Dendritic cell treated with granulocyte-macrophage colony-stimulating factor and Interleukin-4, amounts not matched to agents 40 ng/mL and 50 ng/mL, for 4 days (primary cell): ENCODE results near the gene FAM219A.
"Not testable (repeated sequence)": the region's sequence is repeated elsewhere in the genome, so short reads cannot be mapped to it uniquely, and the experiment has no call there.

Source experiments
- H3K27ac Mint-ChIP-seq: one replicate; pipeline ENCODE4 v1.8.0; 2022; ENCODE audit warnings: mild to moderate bottlenecking, mixed read lengths
- H3K27me3 Mint-ChIP-seq: one replicate; pipeline ENCODE4 v1.8.0; 2022; ENCODE audit warnings: mild to moderate bottlenecking, mixed read lengths
- H3K36me3 Mint-ChIP-seq: one replicate; pipeline ENCODE4 v1.8.0; 2022; ENCODE audit warnings: low read depth, mixed read lengths
- H3K4me1 Mint-ChIP-seq: one replicate; pipeline ENCODE4 v1.8.0; 2022; ENCODE audit warnings: low read depth, mixed read lengths
- H3K4me3 Mint-ChIP-seq: one replicate; pipeline ENCODE4 v1.8.0; 2022; ENCODE audit warnings: mild to moderate bottlenecking, moderate library complexity, mixed read lengths
- H3K9me3 Mint-ChIP-seq: one replicate; pipeline ENCODE4 v1.8.0; 2022; ENCODE audit warnings: mixed read lengths
- intact Hi-C: fragments of 100-400 bp; cut with micrococcal nuclease; formaldehyde crosslinking; loops from one replicate; pipeline ENCODE4 v1.15.0; 2022

The FAM219A gene

GRCh38 chr9:34446951-34447350 lies 11.4 kb downstream of the FAM219A start:
- H3K9me3 Mint-ChIP-seq: no peaks in the 10 kb centered on the region
- H3K36me3 Mint-ChIP-seq: peaks cover 5% of the 10 kb centered on the region
- peaks cover 26% of the 10 kb centered on the region for H3K4me1 Mint-ChIP-seq
- intact Hi-C loops: no loop called here
- no peak overlapping the region for H3K4me3 Mint-ChIP-seq
- H3K27ac Mint-ChIP-seq: no peak overlapping the region
- H3K27me3 Mint-ChIP-seq: no peaks in the 10 kb centered on the region

DNA sequence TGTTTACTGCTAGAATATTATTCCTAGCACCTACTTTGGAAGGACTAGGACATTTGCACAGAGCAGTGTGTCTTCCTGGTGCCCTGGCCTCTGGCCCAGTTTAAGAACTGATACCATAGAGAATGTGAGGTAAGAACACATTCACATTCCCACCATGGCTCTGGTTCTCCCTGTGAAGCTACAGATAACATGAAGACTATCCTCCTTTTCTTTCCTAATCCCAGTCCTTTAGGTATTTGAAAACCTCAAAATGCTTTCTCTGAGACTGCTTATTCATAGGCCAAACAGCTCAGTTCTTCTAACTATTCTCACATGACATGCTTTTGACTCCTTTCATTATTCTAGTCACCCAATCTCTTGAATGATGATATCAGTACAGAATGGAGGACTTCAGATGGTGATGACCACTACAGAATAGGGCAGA lies 11.9 kb downstream of the FAM219A start:
- H3K27ac Mint-ChIP-seq: no peak overlapping the region
- H3K4me1 Mint-ChIP-seq: peaks cover 25% of the 10 kb centered on the region
- intact Hi-C loops: no loop called here
- peaks cover 6% of the 10 kb centered on the region for H3K36me3 Mint-ChIP-seq
- no peaks in the 10 kb centered on the region for H3K27me3 Mint-ChIP-seq
- H3K4me3 Mint-ChIP-seq: no peak overlapping the region
- H3K9me3 Mint-ChIP-seq: no peaks in the 10 kb centered on the region

DNA sequence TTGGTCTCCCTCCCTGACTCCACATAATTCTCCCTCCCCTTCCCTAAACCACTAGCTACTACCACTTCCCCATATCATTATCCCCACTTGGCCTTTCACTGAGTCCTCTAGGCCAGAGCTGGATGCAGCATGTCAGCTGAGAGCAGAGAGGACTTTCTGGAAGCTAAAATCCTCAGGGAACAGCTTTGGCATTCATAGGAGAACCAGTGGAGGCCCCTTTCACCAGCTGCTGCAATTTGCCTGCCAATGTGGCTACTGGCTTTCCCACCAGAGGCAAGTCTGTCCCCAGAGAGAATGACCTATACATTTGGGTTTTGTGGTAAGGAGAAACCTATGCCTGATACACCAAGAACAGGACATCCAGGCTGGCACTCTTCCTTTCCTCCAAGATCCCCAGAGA lies 14.4 kb downstream of the FAM219A start:
- Mint-ChIP-seq H3K36me3 (peaks cover 11% of the 10 kb centered on the region), H3K27me3 (no peaks in the 10 kb centered on the region), H3K4me1 (peaks cover 30% of the 10 kb centered on the region), H3K4me3 (no peak overlapping the region), H3K27ac (peak overlapping the region; percentile 63), H3K9me3 (no peaks in the 10 kb centered on the region)
- intact Hi-C loops: no loop called here

DNA sequence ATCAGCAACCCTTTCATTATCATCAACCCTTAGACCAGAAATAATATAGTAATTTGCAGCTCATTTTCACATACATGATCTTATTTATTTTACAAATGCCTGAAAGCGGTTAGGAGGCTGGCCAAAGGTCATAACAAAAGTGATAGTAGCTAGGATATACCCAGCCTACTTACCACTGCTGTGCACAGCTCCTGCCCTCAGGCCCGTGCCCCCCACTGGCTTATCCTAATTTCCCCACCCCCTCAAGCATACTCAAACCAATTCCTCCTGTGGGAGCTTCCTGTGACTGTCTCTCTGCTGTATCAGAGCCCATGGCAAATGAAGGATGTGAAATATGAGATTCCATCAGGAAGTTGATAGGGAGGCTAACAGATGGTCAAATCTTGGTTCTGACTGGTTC lies 14.8 kb downstream of the FAM219A start:
- H3K36me3 Mint-ChIP-seq: peaks cover 16% of the 10 kb centered on the region
- H3K27ac Mint-ChIP-seq: peak overlapping the region; percentile 63
- H3K4me1 Mint-ChIP-seq: peaks cover 30% of the 10 kb centered on the region
- no peaks in the 10 kb centered on the region for H3K9me3 Mint-ChIP-seq
- intact Hi-C loops: no loop called here
- H3K27me3 Mint-ChIP-seq: no peaks in the 10 kb centered on the region
- no peak overlapping the region for H3K4me3 Mint-ChIP-seq

DNA sequence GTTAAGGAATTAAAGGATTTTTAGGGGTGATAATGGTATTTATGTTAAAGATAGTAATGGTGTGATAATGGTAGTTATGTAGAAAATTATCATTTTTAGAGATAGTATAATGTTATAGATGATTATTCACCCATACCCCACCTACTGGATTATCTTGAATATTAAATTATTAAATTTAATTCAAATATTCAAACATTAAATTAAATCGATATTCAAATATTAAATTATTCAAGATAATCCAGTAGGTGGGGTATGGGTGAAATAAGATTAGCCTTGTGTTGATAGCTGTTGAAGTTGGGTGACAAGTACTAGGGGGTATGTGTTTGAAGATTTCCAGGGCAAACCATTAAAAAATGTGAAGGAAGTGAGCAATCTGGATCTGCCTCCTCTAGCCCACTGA lies 15.6 kb downstream of the FAM219A start:
- intact Hi-C loops: no loop called here
- H3K27me3 Mint-ChIP-seq: no peaks in the 10 kb centered on the region
- H3K9me3 Mint-ChIP-seq: no peaks in the 10 kb centered on the region
- peaks cover 23% of the 10 kb centered on the region for H3K36me3 Mint-ChIP-seq
- no peak overlapping the region for H3K4me3 Mint-ChIP-seq
- H3K27ac Mint-ChIP-seq: no peak overlapping the region
- H3K4me1 Mint-ChIP-seq: peaks cover 30% of the 10 kb centered on the region

- Mint-ChIP-seq H3K36me3 (peaks cover 28% of the 10 kb centered on the region), H3K9me3 (no peaks in the 10 kb centered on the region), H3K4me1 (peaks cover 26% of the 10 kb centered on the region), H3K27me3 (no peaks in the 10 kb centered on the region), H3K27ac (no peak overlapping the region), H3K4me3 (no peak overlapping the region)
- intact Hi-C loops: no loop called here
Measured at GRCh38 chr9:34440017-34440416, 18.4 kb downstream of the FAM219A start.

GRCh38 chr9:34438465-34438864 lies 19.9 kb downstream of the FAM219A start:
- intact Hi-C loops: loop anchor here (5.0 kb wide), 1 partner anchor 154 kb away; no protein-coding TSS in a partner anchor
- not testable (repeated sequence) for H3K27me3 Mint-ChIP-seq, H3K4me3 Mint-ChIP-seq, H3K27ac Mint-ChIP-seq, H3K9me3 Mint-ChIP-seq
- H3K36me3 Mint-ChIP-seq: peaks cover 28% of the 10 kb centered on the region
- peaks cover 18% of the 10 kb centered on the region for H3K4me1 Mint-ChIP-seq

- H3K4me3 Mint-ChIP-seq, H3K27me3 Mint-ChIP-seq, H3K9me3 Mint-ChIP-seq, H3K27ac Mint-ChIP-seq: not testable (repeated sequence)
- peaks cover 14% of the 10 kb centered on the region for H3K4me1 Mint-ChIP-seq
- H3K36me3 Mint-ChIP-seq: peaks cover 28% of the 10 kb centered on the region
- intact Hi-C loops: loop anchor here (1.0 to 5.0 kb wide), 3 partner anchors 62 to 154 kb away; no protein-coding TSS in a partner anchor
Measured at GRCh38 chr9:34437926-34438307, 20.5 kb downstream of the FAM219A start.

DNA sequence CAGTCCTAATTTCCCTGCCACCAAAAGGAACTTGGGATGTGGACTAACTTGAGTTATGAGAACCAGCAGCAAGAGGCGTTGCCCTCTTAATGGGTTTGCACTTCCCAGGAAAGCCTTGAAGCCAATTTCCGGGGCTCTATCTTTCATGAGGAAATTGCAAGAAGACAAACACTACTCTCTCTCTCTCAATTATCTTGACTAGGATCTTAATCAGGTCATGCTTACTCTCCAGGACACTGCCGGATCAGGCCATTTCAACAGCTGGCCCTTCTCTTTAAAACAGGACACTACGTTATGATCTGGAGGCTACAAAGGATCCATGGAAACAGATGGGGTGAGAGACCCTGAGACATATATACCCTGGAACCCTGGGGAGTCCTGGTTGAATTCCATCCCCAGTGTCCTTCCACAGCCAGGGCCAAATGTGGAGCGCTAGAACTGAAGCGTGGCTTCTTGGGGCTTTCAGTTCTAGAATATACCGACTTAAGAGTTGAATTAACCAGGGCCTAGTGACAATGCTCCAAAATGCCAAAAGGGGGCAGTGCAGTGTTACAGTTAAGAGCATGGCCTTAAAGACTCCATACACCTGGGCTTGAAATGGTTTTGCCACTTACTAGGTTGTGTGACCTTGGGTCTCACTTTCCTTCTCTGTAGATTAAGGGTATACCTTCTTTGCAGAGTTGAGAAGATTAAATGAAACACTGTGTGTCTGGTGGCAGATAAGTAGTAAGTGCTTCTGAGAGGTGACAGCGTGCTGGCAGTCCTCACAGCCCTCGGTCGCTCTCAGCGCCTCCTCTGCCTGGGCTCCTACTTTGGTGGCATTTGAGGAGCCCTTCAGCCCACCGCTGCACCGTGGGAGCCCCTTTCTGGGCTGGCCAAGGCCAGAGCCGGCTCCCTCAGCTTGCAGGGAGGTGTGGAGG lies 21.1 kb downstream of the FAM219A start:
- H3K4me1 Mint-ChIP-seq: peaks cover 14% of the 10 kb centered on the region
- H3K27me3 Mint-ChIP-seq: no peaks in the 10 kb centered on the region
- H3K9me3 Mint-ChIP-seq: no peaks in the 10 kb centered on the region
- H3K36me3 Mint-ChIP-seq: peaks cover 26% of the 10 kb centered on the region
- no peak overlapping the region for H3K27ac Mint-ChIP-seq
- intact Hi-C loops: loop anchor here (1.0 to 5.0 kb wide), 3 partner anchors 63 to 155 kb away; no protein-coding TSS in a partner anchor
- H3K4me3 Mint-ChIP-seq: no peak overlapping the region

- no peaks in the 10 kb centered on the region for H3K9me3 Mint-ChIP-seq
- H3K27me3 Mint-ChIP-seq: no peaks in the 10 kb centered on the region
- no peak overlapping the region for H3K27ac Mint-ChIP-seq
- intact Hi-C loops: no loop called here
- no peak overlapping the region for H3K4me3 Mint-ChIP-seq
- H3K36me3 Mint-ChIP-seq: no peaks in the 10 kb centered on the region
- no peaks in the 10 kb centered on the region for H3K4me1 Mint-ChIP-seq
Measured at GRCh38 chr9:34431667-34432066, 26.7 kb downstream of the FAM219A start.

DNA sequence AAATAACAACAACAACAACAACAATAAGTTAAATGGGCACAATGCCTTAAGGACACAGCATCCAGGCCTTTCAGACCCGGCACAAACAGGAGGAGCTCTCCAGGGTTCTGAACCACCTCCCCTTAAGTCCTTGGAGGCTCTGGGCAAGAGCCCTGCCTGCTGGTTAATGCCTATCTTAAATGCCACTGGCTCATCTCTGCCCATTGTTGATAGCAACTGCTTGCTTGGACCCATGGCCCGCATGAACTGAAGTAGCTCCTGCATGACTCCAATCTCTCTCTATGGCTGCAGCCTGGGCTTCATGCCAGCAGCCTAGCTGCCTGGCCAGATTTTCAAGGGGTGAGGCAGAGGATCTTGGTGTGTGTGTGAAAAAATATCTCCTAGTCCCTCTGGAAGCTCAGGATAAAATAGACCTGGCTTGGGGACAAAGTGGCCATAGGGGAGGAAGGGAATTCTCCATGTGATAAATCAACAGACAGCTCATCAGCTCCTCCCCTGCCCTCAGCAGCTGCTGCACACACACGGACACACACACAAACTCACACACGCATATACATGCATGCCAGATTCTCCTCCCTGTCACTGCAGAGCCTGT lies 27.4 kb downstream of the FAM219A start:
- H3K4me3 Mint-ChIP-seq: no peak overlapping the region
- no peaks in the 10 kb centered on the region for H3K9me3 Mint-ChIP-seq
- no peaks in the 10 kb centered on the region for H3K4me1 Mint-ChIP-seq
- intact Hi-C loops: no loop called here
- no peak overlapping the region for H3K27ac Mint-ChIP-seq
- no peaks in the 10 kb centered on the region for H3K36me3 Mint-ChIP-seq
- H3K27me3 Mint-ChIP-seq: no peaks in the 10 kb centered on the region

DNA sequence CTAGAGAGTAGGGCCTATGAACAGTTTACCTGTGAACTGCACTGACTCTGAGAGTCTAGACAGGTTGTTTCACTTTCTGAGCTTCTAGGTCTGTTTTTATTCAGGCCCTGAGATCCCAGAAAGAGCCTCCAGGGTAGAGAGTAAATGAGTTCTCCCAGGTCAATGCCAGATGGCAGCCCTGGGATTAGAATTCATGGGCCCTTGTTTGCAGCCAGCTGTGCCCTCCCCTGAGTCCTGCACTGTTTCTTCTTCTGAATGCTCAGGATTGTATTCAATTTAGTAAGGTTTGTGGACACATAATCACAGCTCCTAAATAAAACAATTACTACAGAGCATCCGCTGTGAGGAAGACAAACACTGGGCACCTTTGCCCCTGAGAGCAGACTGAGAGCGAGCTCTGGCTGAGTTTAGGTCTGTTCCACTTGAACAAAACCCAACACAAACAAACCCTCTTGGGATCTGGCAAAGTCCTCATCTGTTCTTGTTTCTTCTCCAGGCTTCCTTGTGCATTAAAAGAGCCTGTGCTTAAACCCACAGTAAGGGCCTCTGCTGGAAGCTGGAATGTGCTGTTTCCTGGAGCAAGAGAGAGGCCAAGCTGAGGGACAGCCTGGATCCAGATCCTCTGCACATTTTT lies 29.9 kb downstream of the FAM219A start:
- Mint-ChIP-seq H3K4me1 (no peaks in the 10 kb centered on the region), H3K9me3 (no peaks in the 10 kb centered on the region), H3K27me3 (no peaks in the 10 kb centered on the region), H3K36me3 (no peaks in the 10 kb centered on the region), H3K27ac (no peak overlapping the region), H3K4me3 (no peak overlapping the region)
- intact Hi-C loops: no loop called here

DNA sequence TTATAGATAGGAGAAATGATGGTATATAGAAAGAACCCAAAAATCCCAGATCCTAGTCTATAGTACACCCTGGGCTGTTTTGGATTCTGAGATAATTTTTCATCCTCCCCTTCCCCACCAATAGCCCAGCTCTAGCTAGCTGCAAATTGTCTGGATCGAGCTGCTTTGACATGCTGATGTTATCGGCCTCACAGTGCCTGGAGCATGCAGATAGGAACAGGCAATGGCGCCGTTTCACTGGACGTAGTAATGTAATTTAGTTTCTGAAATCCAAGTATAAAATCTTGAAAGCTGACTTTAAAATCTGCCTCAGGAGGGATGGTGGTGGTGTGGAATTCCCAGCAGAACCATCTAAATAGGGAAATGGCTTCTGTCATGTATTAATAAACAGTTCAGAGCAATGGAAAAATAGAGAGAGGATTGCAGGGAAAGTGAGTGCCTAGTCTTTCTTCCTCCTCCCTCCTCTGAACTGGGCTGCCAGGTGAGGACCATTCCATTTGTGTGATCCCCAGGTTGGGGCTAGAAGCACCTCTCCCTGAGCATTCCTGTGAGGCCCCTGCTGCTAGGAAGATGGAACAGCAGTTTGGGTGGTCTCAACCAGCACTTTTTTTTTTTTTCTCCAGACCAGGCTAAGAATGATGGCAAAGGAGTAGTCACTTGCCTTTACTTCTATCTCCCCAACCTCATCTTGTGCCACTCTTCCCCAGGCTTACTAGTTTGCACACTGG lies 31.9 kb downstream of the FAM219A start:
- Mint-ChIP-seq H3K4me1 (no peaks in the 10 kb centered on the region), H3K36me3 (no peaks in the 10 kb centered on the region), H3K4me3 (no peak overlapping the region), H3K9me3 (no peaks in the 10 kb centered on the region), H3K27ac (no peak overlapping the region), H3K27me3 (no peaks in the 10 kb centered on the region)
- intact Hi-C loops: no loop called here
